Central memory CD8-positive, alpha-beta T cell (primary cell): Measurements from ENCODE around the gene SHCBP1L.

Source experiments
- ATAC-seq: fragments of 150-1000 bp; cut with Tn5 transposase; replicated peaks from 2 replicates; pipeline ENCODE4 v1.10.0; 2022; ENCODE audit warnings: mild to moderate bottlenecking, moderate FRiP score, moderate number of reproducible peaks; ENCODE audit not compliant: poor library complexity, severe bottlenecking; ENCODE audit errors: extremely low read depth
- DNase-seq, 2 donors: peaks; one replicate each; pipeline ENCODE4 v3.0.0; 2021; ENCODE audit warnings: low spot score in 2 of 2
- H3K27ac Mint-ChIP-seq: one replicate; pipeline ENCODE4 v1.8.0; 2022; ENCODE audit warnings: low read depth, mild to moderate bottlenecking, moderate library complexity, mixed read lengths
- H3K27me3 Mint-ChIP-seq: one replicate; pipeline ENCODE4 v1.8.0; 2022; ENCODE audit warnings: mixed read lengths
- H3K36me3 Mint-ChIP-seq: one replicate; pipeline ENCODE4 v1.8.0; 2022; ENCODE audit warnings: mild to moderate bottlenecking, moderate library complexity, mixed read lengths; ENCODE audit not compliant: insufficient read depth
- H3K4me1 Mint-ChIP-seq: one replicate; pipeline ENCODE4 v1.8.0; 2022; ENCODE audit warnings: mixed read lengths
- H3K4me3 Mint-ChIP-seq: one replicate; pipeline ENCODE4 v1.8.0; 2022; ENCODE audit warnings: mild to moderate bottlenecking, moderate library complexity, mixed read lengths
- H3K9me3 Mint-ChIP-seq: one replicate; pipeline ENCODE4 v1.8.0; 2022; ENCODE audit warnings: mixed read lengths

The SHCBP1L gene

GRCh38 chr1:182875889-182876288, 77.1 kb downstream of the SHCBP1L start:
- peaks cover 94% of the 10 kb centered on the region for H3K36me3 Mint-ChIP-seq
- H3K9me3 Mint-ChIP-seq = no peaks in the 10 kb centered on the region
- H3K4me3 Mint-ChIP-seq = no peak overlapping the region
- H3K4me1 Mint-ChIP-seq = peaks cover 16% of the 10 kb centered on the region
- no peak for DNase-seq
- ATAC-seq = no peak
- H3K27ac Mint-ChIP-seq = no peak overlapping the region
- H3K27me3 Mint-ChIP-seq = no peaks in the 10 kb centered on the region

GRCh38 chr1:182872881-182873280, 80.1 kb downstream of the SHCBP1L start:
- H3K27ac Mint-ChIP-seq = no peak overlapping the region
- H3K27me3 Mint-ChIP-seq = no peaks in the 10 kb centered on the region
- H3K4me3 Mint-ChIP-seq = no peak overlapping the region
- peaks cover 87% of the 10 kb centered on the region for H3K36me3 Mint-ChIP-seq
- no peak for ATAC-seq
- DNase-seq = no peak
- no peaks in the 10 kb centered on the region for H3K9me3 Mint-ChIP-seq
- H3K4me1 Mint-ChIP-seq = peaks cover 16% of the 10 kb centered on the region

GRCh38 chr1:182869241-182869666, 83.7 kb downstream of the SHCBP1L start:
- no peak for ATAC-seq
- peaks cover 88% of the 10 kb centered on the region for H3K36me3 Mint-ChIP-seq

GRCh38 chr1:182867861-182868260, 85.1 kb downstream of the SHCBP1L start:
- no peaks in the 10 kb centered on the region for H3K9me3 Mint-ChIP-seq
- no peak overlapping the region for H3K4me3 Mint-ChIP-seq
- H3K27me3 Mint-ChIP-seq = no peaks in the 10 kb centered on the region
- ATAC-seq = no peak
- no peak overlapping the region for H3K27ac Mint-ChIP-seq
- DNase-seq = no peak
- peaks cover 79% of the 10 kb centered on the region for H3K36me3 Mint-ChIP-seq
- peaks cover 5% of the 10 kb centered on the region for H3K4me1 Mint-ChIP-seq

More at GRCh38 chr1:182869241-182869666, 83.7 kb downstream of the SHCBP1L start:
- Mint-ChIP-seq H3K27me3 (no peaks in the 10 kb centered on the region), H3K4me1 (peaks cover 10% of the 10 kb centered on the region), H3K4me3 (no peak overlapping the region), H3K27ac (no peak overlapping the region), H3K9me3 (no peaks in the 10 kb centered on the region)
- no peak for DNase-seq

GRCh38 chr1:182863940-182864339, 89.0 kb downstream of the SHCBP1L start:
- H3K27me3 Mint-ChIP-seq = no peaks in the 10 kb centered on the region
- peaks cover 86% of the 10 kb centered on the region for H3K36me3 Mint-ChIP-seq
- H3K27ac Mint-ChIP-seq = peak overlapping the region; percentile 41
- no peaks in the 10 kb centered on the region for H3K9me3 Mint-ChIP-seq
- no peak overlapping the region for H3K4me3 Mint-ChIP-seq
- H3K4me1 Mint-ChIP-seq = peaks cover 11% of the 10 kb centered on the region
- no peak for DNase-seq
- ATAC-seq = no peak

GRCh38 chr1:182862827-182863226, 90.1 kb downstream of the SHCBP1L start:
- Mint-ChIP-seq H3K4me3 (no peak overlapping the region), H3K4me1 (peaks cover 11% of the 10 kb centered on the region), H3K27me3 (no peaks in the 10 kb centered on the region), H3K27ac (peak overlapping the region; percentile 71), H3K9me3 (no peaks in the 10 kb centered on the region), H3K36me3 (peaks cover 87% of the 10 kb centered on the region)
- DNase-seq = no peak
- ATAC-seq = no peak

GRCh38 chr1:182861994-182862393, 91.0 kb downstream of the SHCBP1L start:
- Mint-ChIP-seq H3K27ac (peak overlapping the region; percentile 71), H3K36me3 (peaks cover 87% of the 10 kb centered on the region), H3K4me3 (no peak overlapping the region), H3K27me3 (no peaks in the 10 kb centered on the region), H3K4me1 (peaks cover 11% of the 10 kb centered on the region), H3K9me3 (no peaks in the 10 kb centered on the region)
- no peak for ATAC-seq
- DNase-seq = no peak

- H3K36me3 Mint-ChIP-seq = peaks cover 87% of the 10 kb centered on the region
- DNase-seq (no peak), ATAC-seq (no peak)
- H3K27ac Mint-ChIP-seq = no peak overlapping the region
- no peaks in the 10 kb centered on the region for H3K27me3 Mint-ChIP-seq
- no peak overlapping the region for H3K4me3 Mint-ChIP-seq
- H3K9me3 Mint-ChIP-seq = no peaks in the 10 kb centered on the region
- H3K4me1 Mint-ChIP-seq = peaks cover 11% of the 10 kb centered on the region
Observed at GRCh38 chr1:182860658-182861057, 92.3 kb downstream of the SHCBP1L start.

- no peak overlapping the region for H3K27ac Mint-ChIP-seq
- peaks cover 94% of the 10 kb centered on the region for H3K36me3 Mint-ChIP-seq
- no peaks in the 10 kb centered on the region for H3K9me3 Mint-ChIP-seq
- no peak for ATAC-seq
- H3K27me3 Mint-ChIP-seq = no peaks in the 10 kb centered on the region
- no peak for DNase-seq
- H3K4me1 Mint-ChIP-seq = no peaks in the 10 kb centered on the region
- no peak overlapping the region for H3K4me3 Mint-ChIP-seq
Observed at GRCh38 chr1:182857212-182857611, 95.8 kb downstream of the SHCBP1L start.

GRCh38 chr1:182855911-182856310, 97.1 kb downstream of the SHCBP1L start:
- Mint-ChIP-seq H3K9me3 (no peaks in the 10 kb centered on the region), H3K4me3 (no peak overlapping the region), H3K27me3 (no peaks in the 10 kb centered on the region), H3K27ac (no peak overlapping the region), H3K36me3 (peaks cover 91% of the 10 kb centered on the region), H3K4me1 (peaks cover 2% of the 10 kb centered on the region)
- DNase-seq (no peak), ATAC-seq (no peak)

GRCh38 chr1:182851825-182852224, 101.1 kb downstream of the SHCBP1L start:
- Mint-ChIP-seq H3K36me3 (peaks cover 90% of the 10 kb centered on the region), H3K4me1 (peaks cover 39% of the 10 kb centered on the region), H3K27ac (no peak overlapping the region), H3K4me3 (no peak overlapping the region), H3K9me3 (no peaks in the 10 kb centered on the region), H3K27me3 (no peaks in the 10 kb centered on the region)
- ATAC-seq = no peak
- no peak for DNase-seq

GRCh38 chr1:182850319-182850718, 102.6 kb downstream of the SHCBP1L start:
- ATAC-seq (no peak), DNase-seq (no peak)
- H3K36me3 Mint-ChIP-seq = peaks cover 89% of the 10 kb centered on the region
- H3K4me1 Mint-ChIP-seq = peaks cover 45% of the 10 kb centered on the region
- H3K9me3 Mint-ChIP-seq = no peaks in the 10 kb centered on the region
- no peak overlapping the region for H3K4me3 Mint-ChIP-seq
- no peak overlapping the region for H3K27ac Mint-ChIP-seq
- no peaks in the 10 kb centered on the region for H3K27me3 Mint-ChIP-seq
